Measurements from ENCODE around the gene NUDT12. TPM values are rescaled to one million over a fixed set of nuclear protein-coding genes. Genes with fewer than 3 reads are reported as not detected.
A peak's percentile ranks its signal among the peaks of the same experiment; 100 is the strongest.

The NUDT12 gene
- total RNA-seq, 2 donors from 2014 or later: 15.3 to 24.5 TPM

GRCh38 chr5:103569313-103570060 lies 6.9 kb upstream of the NUDT12 start:
- H3K27ac ChIP-seq (ENCODE audit: low read depth, low read length): no peak overlapping the region
- peaks cover 10% of the 10 kb centered on the region for H3K4me1 Mint-ChIP-seq
- peaks cover 4% of the 10 kb centered on the region for H3K9me3 Mint-ChIP-seq
- no peak overlapping the region for H3K9ac ChIP-seq (ENCODE audit: extremely low read depth, low read length, poor library complexity, severe bottlenecking)
- H3K4me3 Mint-ChIP-seq: no peak overlapping the region
- H3K4me3 ChIP-seq (ENCODE audit: low read length): no peak overlapping the region
- DNase-seq: no peak
- no peaks in the 10 kb centered on the region for H3K27me3 ChIP-seq (ENCODE audit: control insufficient read depth, insufficient read depth, low read length, poor library complexity, severe bottlenecking)
- no peaks in the 10 kb centered on the region for H3K36me3 Mint-ChIP-seq (ENCODE audit: low read depth)
- H3K36me3 ChIP-seq (ENCODE audit: control insufficient read depth, insufficient read depth, low read length): no peaks in the 10 kb centered on the region
- 91 to 92% methylated on average over 2 to 3 of the region's 3 CpGs for WGBS, 2 experiments (ENCODE audit: insufficient coverage in 1 of 2, insufficient read length in 1 of 2)
- no peaks in the 10 kb centered on the region for H3K9me3 ChIP-seq (ENCODE audit: control insufficient read depth, low read length)
- no peak for TF ChIP-seq CTCF (conservative IDR thresholded peaks at IDR 0.05)
- no peak overlapping the region for H3K27ac Mint-ChIP-seq
- H3K4me1 ChIP-seq (ENCODE audit: control insufficient read depth, insufficient read depth, low read length): no peaks in the 10 kb centered on the region
- no peaks in the 10 kb centered on the region for H3K27me3 Mint-ChIP-seq (ENCODE audit: insufficient read depth)

- Histone ChIP-seq H3K4me1 (ENCODE audit: control insufficient read depth, insufficient read depth, low read length) (no peaks in the 10 kb centered on the region), H3K27ac (ENCODE audit: low read depth, low read length) (no peak overlapping the region), H3K9me3 (ENCODE audit: control insufficient read depth, low read length) (no peaks in the 10 kb centered on the region), H3K36me3 (ENCODE audit: control insufficient read depth, insufficient read depth, low read length) (no peaks in the 10 kb centered on the region), H3K4me3 (ENCODE audit: low read length) (no peak overlapping the region), H3K9ac (ENCODE audit: extremely low read depth, low read length, poor library complexity, severe bottlenecking) (no peak overlapping the region), H3K27me3 (ENCODE audit: control insufficient read depth, insufficient read depth, low read length, poor library complexity, severe bottlenecking) (no peaks in the 10 kb centered on the region)
- Mint-ChIP-seq H3K9me3 (peaks cover 4% of the 10 kb centered on the region), H3K4me3 (no peak overlapping the region), H3K27ac (no peak overlapping the region), H3K27me3 (ENCODE audit: insufficient read depth) (no peaks in the 10 kb centered on the region), H3K4me1 (peaks cover 14% of the 10 kb centered on the region), H3K36me3 (ENCODE audit: low read depth) (no peaks in the 10 kb centered on the region)
- 91 to 100% methylated on average over 4 of the region's 4 CpGs for WGBS, 2 experiments (ENCODE audit: insufficient coverage in 1 of 2, insufficient read length in 1 of 2)
- no peak for TF ChIP-seq CTCF (conservative IDR thresholded peaks at IDR 0.05)
- no peak for DNase-seq
Observed at GRCh38 chr5:103565719-103566118, 3.1 kb upstream of the NUDT12 start.

- peak overlapping the region; percentile 49 for H3K9ac ChIP-seq (ENCODE audit: extremely low read depth, low read length, poor library complexity, severe bottlenecking)
- DNase-seq: no peak
- Mint-ChIP-seq H3K27ac (peak overlapping the region; percentile 92), H3K36me3 (ENCODE audit: low read depth) (no peaks in the 10 kb centered on the region), H3K9me3 (no peaks in the 10 kb centered on the region), H3K4me3 (peak overlapping the region; percentile 90), H3K4me1 (peaks cover 14% of the 10 kb centered on the region), H3K27me3 (ENCODE audit: insufficient read depth) (no peaks in the 10 kb centered on the region)
- TF ChIP-seq CTCF (conservative IDR thresholded peaks at IDR 0.05): no peak
- H3K9me3 ChIP-seq (ENCODE audit: control insufficient read depth, low read length): no peaks in the 10 kb centered on the region
- H3K36me3 ChIP-seq (ENCODE audit: control insufficient read depth, insufficient read depth, low read length): no peaks in the 10 kb centered on the region
- H3K4me1 ChIP-seq (ENCODE audit: control insufficient read depth, insufficient read depth, low read length): no peaks in the 10 kb centered on the region
- no peak overlapping the region for H3K27ac ChIP-seq (ENCODE audit: low read depth, low read length)
- 61 to 66% methylated on average over 8 to 14 of the region's 14 CpGs for WGBS, 2 experiments (ENCODE audit: insufficient coverage in 1 of 2, insufficient read length in 1 of 2)
- peak overlapping the region; percentile 82 for H3K4me3 ChIP-seq (ENCODE audit: low read length)
- H3K27me3 ChIP-seq (ENCODE audit: control insufficient read depth, insufficient read depth, low read length, poor library complexity, severe bottlenecking): no peaks in the 10 kb centered on the region
Observed at GRCh38 chr5:103561685-103562452, 720 bp downstream of the NUDT12 start.

Measured in endodermal cell (in vitro differentiated cells).